Measurements from ENCODE around the gene RHEB. TPM values are rescaled to one million over a fixed set of nuclear protein-coding genes. Genes with fewer than 3 reads are reported as not detected.
"Not testable (repeated sequence)": the region's sequence is repeated elsewhere in the genome, so short reads cannot be mapped to it uniquely, and the experiment has no call there.

The RHEB gene
- total RNA-seq, 1 donor from 2014 or later: 94.2 TPM

DNA sequence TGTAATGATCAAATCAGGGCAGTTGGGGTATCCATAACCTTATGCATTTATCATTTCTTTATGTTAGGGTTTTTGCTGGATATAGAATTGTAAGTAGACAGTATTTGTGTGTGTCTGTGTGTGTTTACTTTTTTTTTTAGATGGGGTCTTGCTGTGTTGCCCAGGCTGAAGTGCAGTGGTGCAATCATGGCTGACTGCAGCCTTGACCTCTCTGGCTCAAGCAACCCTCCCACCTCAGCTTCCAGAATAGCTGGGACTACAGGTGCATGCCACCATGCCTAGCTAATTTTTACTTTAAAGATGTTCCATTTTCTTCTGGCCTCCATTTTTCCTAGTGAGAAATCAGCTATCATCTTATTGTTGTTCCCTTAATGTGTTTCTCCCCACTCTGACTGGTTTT is 10.1 kb upstream of the RHEB start:
- no peaks in the 10 kb centered on the region for H3K27me3 Mint-ChIP-seq (ENCODE audit: unreplicated experiment)
- no peaks in the 10 kb centered on the region for H3K9me3 Mint-ChIP-seq (ENCODE audit: unreplicated experiment)
- no peak overlapping the region for H3K4me3 Mint-ChIP-seq (ENCODE audit: unreplicated experiment)
- no peak for DNase-seq (ENCODE audit: low spot score)
- H3K36me3 Mint-ChIP-seq (ENCODE audit: low read depth, unreplicated experiment): peaks cover 3% of the 10 kb centered on the region
- TF ChIP-seq, protein P1, sequence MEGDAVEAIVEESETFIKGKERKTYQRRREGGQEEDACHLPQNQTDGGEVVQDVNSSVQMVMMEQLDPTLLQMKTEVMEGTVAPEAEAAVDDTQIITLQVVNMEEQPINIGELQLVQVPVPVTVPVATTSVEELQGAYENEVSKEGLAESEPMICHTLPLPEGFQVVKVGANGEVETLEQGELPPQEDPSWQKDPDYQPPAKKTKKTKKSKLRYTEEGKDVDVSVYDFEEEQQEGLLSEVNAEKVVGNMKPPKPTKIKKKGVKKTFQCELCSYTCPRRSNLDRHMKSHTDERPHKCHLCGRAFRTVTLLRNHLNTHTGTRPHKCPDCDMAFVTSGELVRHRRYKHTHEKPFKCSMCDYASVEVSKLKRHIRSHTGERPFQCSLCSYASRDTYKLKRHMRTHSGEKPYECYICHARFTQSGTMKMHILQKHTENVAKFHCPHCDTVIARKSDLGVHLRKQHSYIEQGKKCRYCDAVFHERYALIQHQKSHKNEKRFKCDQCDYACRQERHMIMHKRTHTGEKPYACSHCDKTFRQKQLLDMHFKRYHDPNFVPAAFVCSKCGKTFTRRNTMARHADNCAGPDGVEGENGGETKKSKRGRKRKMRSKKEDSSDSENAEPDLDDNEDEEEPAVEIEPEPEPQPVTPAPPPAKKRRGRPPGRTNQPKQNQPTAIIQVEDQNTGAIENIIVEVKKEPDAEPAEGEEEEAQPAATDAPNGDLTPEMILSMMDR (IDR thresholded peaks at IDR 0.05; ENCODE audit: unreplicated experiment): no peak
- H3K27ac Mint-ChIP-seq (ENCODE audit: unreplicated experiment): no peak overlapping the region
- no peaks in the 10 kb centered on the region for H3K4me1 Mint-ChIP-seq (ENCODE audit: unreplicated experiment)

DNA sequence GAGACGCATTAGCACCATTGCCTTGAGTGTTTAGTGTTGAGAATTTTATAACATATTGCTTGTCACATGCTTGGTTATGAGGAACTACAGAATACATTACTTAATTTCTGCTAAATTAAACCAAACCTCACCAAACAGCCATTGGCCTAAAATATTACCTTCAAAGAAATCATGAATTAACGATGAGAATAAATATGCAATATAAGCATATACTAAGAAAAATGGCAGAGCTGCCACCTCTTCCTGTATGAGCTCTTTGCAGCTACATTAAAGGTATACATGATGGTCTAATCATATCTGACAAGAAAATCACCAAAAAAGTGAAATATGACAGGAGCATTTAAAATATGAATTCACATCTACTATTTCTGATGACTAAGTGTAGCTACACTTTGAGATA is 5.2 kb upstream of the RHEB start:
- no peak for DNase-seq (ENCODE audit: low spot score)
- no peaks in the 10 kb centered on the region for H3K36me3 Mint-ChIP-seq (ENCODE audit: low read depth, unreplicated experiment)
- TF ChIP-seq, protein P1 (IDR thresholded peaks at IDR 0.05; ENCODE audit: unreplicated experiment): no peak
- H3K27me3 Mint-ChIP-seq (ENCODE audit: unreplicated experiment): peaks cover 8% of the 10 kb centered on the region
- H3K27ac Mint-ChIP-seq (ENCODE audit: unreplicated experiment): no peak overlapping the region
- no peak overlapping the region for H3K4me3 Mint-ChIP-seq (ENCODE audit: unreplicated experiment)
- H3K9me3 Mint-ChIP-seq (ENCODE audit: unreplicated experiment): no peaks in the 10 kb centered on the region
- H3K4me1 Mint-ChIP-seq (ENCODE audit: unreplicated experiment): no peaks in the 10 kb centered on the region

DNA sequence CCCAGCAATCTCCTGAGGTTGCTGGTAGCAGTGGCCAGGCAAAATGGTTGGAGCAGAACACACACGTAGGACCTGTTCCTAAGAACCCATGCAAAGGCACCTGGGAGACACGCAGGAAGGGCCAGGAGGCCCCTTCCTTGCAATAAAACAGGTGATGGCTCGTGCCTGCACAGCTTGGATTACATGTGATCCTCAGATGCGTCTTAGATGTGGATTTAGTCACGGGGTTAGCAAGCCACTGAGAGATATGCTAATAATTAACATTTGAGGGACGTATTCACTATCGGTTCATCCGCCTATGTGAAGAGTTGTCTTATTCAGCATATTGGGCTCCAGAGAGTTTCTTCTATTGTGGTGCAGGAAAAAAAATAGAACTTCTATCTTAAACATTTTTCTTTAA is 4.6 kb upstream of the RHEB start:
- Mint-ChIP-seq H3K27me3 (ENCODE audit: unreplicated experiment) (peaks cover 9% of the 10 kb centered on the region), H3K9me3 (ENCODE audit: unreplicated experiment) (no peaks in the 10 kb centered on the region), H3K4me3 (ENCODE audit: unreplicated experiment) (no peak overlapping the region), H3K36me3 (ENCODE audit: low read depth, unreplicated experiment) (no peaks in the 10 kb centered on the region), H3K4me1 (ENCODE audit: unreplicated experiment) (no peaks in the 10 kb centered on the region), H3K27ac (ENCODE audit: unreplicated experiment) (no peak overlapping the region)
- no peak for DNase-seq (ENCODE audit: low spot score)
- TF ChIP-seq, protein P1 (IDR thresholded peaks at IDR 0.05; ENCODE audit: unreplicated experiment): no peak

DNA sequence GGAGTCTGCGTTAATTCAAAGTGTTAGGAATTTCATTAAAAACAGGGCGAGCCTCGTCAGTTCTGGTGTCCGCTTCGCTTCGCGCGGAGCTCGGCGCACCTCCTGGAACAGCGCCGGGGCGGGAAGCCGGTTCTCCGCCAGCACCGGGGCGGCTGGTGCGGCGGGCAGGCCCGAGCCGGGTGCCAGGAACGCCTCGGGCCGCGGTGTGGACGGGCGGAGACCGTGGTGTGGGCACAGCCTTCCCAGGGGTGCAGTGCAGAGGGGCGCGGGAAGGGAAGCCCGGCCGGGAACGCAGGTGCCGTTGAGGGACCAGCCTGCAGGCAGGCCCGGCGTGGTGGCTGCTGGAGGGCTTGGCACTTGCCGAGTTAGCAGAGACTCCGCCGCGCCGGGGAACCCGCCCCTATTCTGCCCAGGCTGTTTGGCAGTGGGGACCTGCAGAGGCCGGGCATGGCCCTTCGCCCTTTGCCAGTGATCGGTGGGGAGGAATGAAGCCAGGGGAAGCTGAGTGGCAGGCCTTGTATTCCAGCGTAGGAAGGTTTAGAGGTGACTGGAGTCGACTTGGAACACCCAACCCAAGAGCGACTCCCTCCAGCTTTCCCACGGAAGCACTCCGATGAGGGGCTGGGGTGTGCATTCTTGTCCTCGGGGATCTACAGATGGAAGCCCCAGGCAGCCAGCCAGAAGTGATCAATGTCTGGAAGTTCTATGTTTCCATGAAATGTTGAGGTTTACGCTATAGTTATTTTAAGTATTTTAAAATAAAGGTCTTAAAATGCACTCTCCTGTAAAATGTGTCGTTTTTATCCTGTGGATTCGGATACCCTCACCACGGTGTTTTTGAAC is 945 bp upstream of the RHEB start:
- no peaks in the 10 kb centered on the region for H3K9me3 Mint-ChIP-seq (ENCODE audit: unreplicated experiment)
- H3K27ac Mint-ChIP-seq (ENCODE audit: unreplicated experiment): peak overlapping the region; percentile 90
- H3K4me1 Mint-ChIP-seq (ENCODE audit: unreplicated experiment): peaks cover 23% of the 10 kb centered on the region
- peaks cover 20% of the 10 kb centered on the region for H3K27me3 Mint-ChIP-seq (ENCODE audit: unreplicated experiment)
- TF ChIP-seq, protein P1 (IDR thresholded peaks at IDR 0.05; ENCODE audit: unreplicated experiment): no peak
- peak overlapping the region; percentile 87 for H3K4me3 Mint-ChIP-seq (ENCODE audit: unreplicated experiment)
- DNase-seq (ENCODE audit: low spot score): peak; percentile 28
- H3K36me3 Mint-ChIP-seq (ENCODE audit: low read depth, unreplicated experiment): peaks cover 4% of the 10 kb centered on the region

DNA sequence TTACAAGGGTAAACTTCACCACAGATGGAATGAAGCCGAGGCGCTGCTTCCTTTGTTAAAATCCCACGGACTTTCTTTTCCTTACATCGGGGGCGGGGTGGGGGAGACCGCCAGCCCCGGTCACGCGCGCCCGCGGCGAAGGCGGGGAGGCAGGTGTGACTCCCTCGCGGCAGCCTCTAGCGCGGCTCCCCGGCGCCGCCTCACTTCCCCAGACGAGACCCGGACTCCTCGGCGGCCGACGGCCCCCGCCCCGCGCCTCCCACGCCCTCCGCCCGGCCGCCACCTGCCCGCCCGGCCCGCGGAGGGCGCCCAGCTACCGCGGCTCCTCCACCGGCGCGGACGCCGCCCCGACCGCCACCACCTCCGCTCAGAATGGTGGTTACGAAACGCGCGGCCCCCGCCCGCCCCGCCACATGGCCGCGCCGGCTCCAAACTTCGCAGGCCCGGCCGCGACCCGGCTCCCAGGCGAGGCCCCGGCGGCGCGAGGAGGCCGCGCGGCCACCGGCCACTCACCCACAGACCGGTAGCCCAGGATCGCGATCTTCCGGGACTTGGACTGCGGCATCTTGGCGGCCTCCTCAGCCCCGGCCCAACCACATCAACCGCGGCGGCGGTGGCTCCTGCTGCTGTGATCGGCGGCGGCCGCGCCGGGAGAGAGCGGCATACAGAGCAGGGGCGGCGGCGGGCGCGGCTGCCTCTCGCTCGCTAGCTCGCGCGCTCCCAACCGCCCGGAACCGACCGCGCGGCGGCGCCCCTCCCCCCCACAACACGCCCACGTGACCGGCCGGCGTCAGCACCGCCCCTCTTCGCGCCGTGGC is 539 bp downstream of the RHEB start:
- peak; percentile 53 for DNase-seq (ENCODE audit: low spot score)
- not testable (repeated sequence) for H3K9me3 Mint-ChIP-seq (ENCODE audit: unreplicated experiment); H3K36me3 Mint-ChIP-seq (ENCODE audit: low read depth, unreplicated experiment)
- H3K27ac Mint-ChIP-seq (ENCODE audit: unreplicated experiment): peak overlapping the region; percentile 95
- peaks cover 19% of the 10 kb centered on the region for H3K27me3 Mint-ChIP-seq (ENCODE audit: unreplicated experiment)
- H3K4me3 Mint-ChIP-seq (ENCODE audit: unreplicated experiment): peak overlapping the region; percentile 98
- H3K4me1 Mint-ChIP-seq (ENCODE audit: unreplicated experiment): peaks cover 23% of the 10 kb centered on the region

Data from endothelial cell (in vitro differentiated cells).